Vagina (tissue), 2 donors: ENCODE measurements around the gene PHACTR3.

Experiments
- POLR2A ChIP-seq, 2 donors: fragments of 450-650 bp; IDR thresholded peaks; one replicate each; pipeline ENCODE4 v1.6.1; 2017; ENCODE audit warnings: antibody characterized with exemption in 2 of 2, mild to moderate bottlenecking in 2 of 2, moderate library complexity in 2 of 2
- POLR2AphosphoS5 ChIP-seq, 2 donors: sonication (generic); formaldehyde crosslinking; IDR thresholded peaks; one replicate each; pipeline ENCODE4 v1.9.0; 2017; ENCODE audit warnings: antibody characterized with exemption in 2 of 2, mild to moderate bottlenecking in 2 of 2, low read depth in 1 of 2; ENCODE audit not compliant: insufficient read depth in 1 of 2
- TF ChIP-seq, protein P1 (sequence below), 3 experiments: fragments of 450-650 bp in 2 of 3; fragments of 200-600 bp in 1 of 3; sonication (generic) in 1 of 3; IDR thresholded peaks; one replicate each; pipeline ENCODE4 v1.5.1; 2017 to 2019; ENCODE audit warnings: antibody characterized with exemption in 3 of 3, mild to moderate bottlenecking in 2 of 3, moderate library complexity in 2 of 3

DNA sequence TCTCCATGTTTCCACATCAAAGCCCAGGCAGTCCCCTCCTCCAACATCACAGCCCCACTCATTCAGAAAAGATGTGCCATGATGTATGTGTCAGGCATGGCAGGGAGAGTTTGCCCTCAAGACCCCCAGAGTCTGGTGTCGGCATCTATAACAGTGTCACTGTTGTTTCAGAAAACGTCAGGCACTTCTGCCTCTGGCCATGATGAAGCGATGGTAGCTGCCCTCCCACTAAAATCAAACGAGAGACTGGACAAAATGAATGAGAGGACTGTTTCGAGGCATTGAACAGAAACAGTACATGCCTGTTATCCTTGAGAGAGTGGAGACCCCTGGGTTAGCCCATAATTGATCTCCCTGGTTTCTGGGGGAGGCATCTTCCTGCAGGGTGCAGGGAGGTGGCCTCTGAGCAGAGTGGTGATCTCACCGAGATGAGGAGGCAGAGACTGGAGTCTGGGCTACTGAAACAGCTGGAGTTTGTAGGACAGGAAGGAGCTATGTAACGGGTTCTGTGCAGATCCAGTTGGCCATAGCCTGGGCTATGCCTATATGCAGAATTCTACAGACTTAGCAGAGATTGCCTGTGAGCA is 184.6 kb downstream of the PHACTR3 start:
- TF ChIP-seq, protein P1, sequence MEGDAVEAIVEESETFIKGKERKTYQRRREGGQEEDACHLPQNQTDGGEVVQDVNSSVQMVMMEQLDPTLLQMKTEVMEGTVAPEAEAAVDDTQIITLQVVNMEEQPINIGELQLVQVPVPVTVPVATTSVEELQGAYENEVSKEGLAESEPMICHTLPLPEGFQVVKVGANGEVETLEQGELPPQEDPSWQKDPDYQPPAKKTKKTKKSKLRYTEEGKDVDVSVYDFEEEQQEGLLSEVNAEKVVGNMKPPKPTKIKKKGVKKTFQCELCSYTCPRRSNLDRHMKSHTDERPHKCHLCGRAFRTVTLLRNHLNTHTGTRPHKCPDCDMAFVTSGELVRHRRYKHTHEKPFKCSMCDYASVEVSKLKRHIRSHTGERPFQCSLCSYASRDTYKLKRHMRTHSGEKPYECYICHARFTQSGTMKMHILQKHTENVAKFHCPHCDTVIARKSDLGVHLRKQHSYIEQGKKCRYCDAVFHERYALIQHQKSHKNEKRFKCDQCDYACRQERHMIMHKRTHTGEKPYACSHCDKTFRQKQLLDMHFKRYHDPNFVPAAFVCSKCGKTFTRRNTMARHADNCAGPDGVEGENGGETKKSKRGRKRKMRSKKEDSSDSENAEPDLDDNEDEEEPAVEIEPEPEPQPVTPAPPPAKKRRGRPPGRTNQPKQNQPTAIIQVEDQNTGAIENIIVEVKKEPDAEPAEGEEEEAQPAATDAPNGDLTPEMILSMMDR (IDR thresholded peaks at IDR 0.05): no peak
- no peak for TF ChIP-seq POLR2A (IDR thresholded peaks at IDR 0.05)
- no peak for TF ChIP-seq POLR2AphosphoS5 (IDR thresholded peaks at IDR 0.05; ENCODE audit: insufficient read depth in 1 of 2, low read depth in 1 of 2)
